ENCODE results near the gene ITM2C. TPM values are rescaled to one million over a fixed set of nuclear protein-coding genes. Genes with fewer than 3 reads are reported as not detected.

Gene ITM2C
- total and polyA plus RNA-seq, 9 of the 15 experiments (the other 6 are each of a cell fraction or from before 2014, with no cell fraction given) = 0.49 to 58.8 (median 21.5) TPM

DNA sequence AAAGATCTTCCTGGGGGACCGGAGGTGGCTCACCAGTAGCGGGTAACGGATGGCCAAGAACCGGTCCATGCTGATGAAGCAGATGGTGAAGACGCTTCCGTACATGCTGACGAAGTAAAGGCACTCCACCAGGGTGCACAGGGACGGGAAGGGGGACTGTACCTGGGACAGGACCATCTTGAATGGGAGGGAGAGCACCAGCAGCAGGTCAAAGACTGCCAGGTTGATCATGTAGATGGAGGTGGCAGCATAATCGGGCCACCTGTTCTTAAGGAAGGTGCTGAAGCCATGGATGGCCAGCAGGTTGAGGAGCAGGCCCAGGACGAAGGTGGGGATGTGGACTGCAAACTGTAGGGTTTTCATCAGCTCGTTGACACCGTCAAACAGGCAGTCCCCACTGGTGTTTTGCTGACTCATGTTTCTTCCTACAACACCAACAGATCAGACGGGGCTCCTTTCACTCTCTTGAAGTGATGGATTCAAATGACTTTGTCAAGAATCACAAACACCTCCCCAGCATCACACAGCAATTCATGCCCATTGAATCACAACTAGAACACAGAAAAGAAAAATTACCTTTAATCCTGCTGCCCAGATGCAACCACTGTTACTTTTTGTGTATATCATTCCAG, 45.9 kb downstream of the ITM2C start (continued):
- TF ChIP-seq RFX7 (CRISPR knock-in tag; IDR thresholded peaks at IDR 0.05) = no peak
- TF ChIP-seq RB1 (IDR thresholded peaks at IDR 0.05; ENCODE audit: low read depth) = no peak
- TF ChIP-seq NFE2 (IDR thresholded peaks at IDR 0.05; ENCODE audit: low read depth) = peak; percentile 92
- no peak for TF ChIP-seq ELF1 (tag; IDR thresholded peaks at IDR 0.05)
- no peak for TF ChIP-seq ADNP (tag; IDR thresholded peaks at IDR 0.05)
- no peak for TF ChIP-seq BMI1 (IDR thresholded peaks at IDR 0.05; ENCODE audit: low read length)
- peak; percentile 96 for TF ChIP-seq MAFF (IDR thresholded peaks at IDR 0.05; ENCODE audit: low read length)
- no peak for TF ChIP-seq ERF (CRISPR knock-in tag; IDR thresholded peaks at IDR 0.05)
- TF ChIP-seq ZNF282 (CRISPR knock-in tag; IDR thresholded peaks at IDR 0.05) = no peak
- TF ChIP-seq EHMT2 (IDR thresholded peaks at IDR 0.05) = peak; percentile 46; the same call in 1 of the 2 replicates
- TF ChIP-seq GATAD2B (IDR thresholded peaks at IDR 0.05; ENCODE audit: borderline replicate concordance) = no peak
- no peak for TF ChIP-seq CHD1 (IDR thresholded peaks at IDR 0.05; ENCODE audit: low read length)
- TF ChIP-seq LCOR (CRISPR knock-in tag; IDR thresholded peaks at IDR 0.05) = no peak
- TF ChIP-seq HDGF (IDR thresholded peaks at IDR 0.05) = no peak
- TF ChIP-seq ZNF197 (CRISPR knock-in tag; IDR thresholded peaks at IDR 0.05; ENCODE audit: low read depth) = no peak
- no peak for TF ChIP-seq MBD2 (IDR thresholded peaks at IDR 0.05; ENCODE audit: borderline replicate concordance, low read depth)
- TF ChIP-seq SRSF9 (IDR thresholded peaks at IDR 0.05; ENCODE audit: borderline replicate concordance, low read depth, low read length) = no peak
